Nephron progenitor cell (in vitro differentiated cells): ENCODE results near the gene TNNI3K.
A peak's percentile ranks its signal among the peaks of the same experiment; 100 is the strongest.

ENCODE experiments used
- DNase-seq: peaks from one replicate; pipeline ENCODE4 v3.0.0; 2021
- H3K27ac Mint-ChIP-seq: 2 replicates; pipeline ENCODE4 v1.8.0; 2021; ENCODE audit warnings: mild to moderate bottlenecking, moderate library complexity, mixed read lengths
- H3K27me3 Mint-ChIP-seq: 2 replicates; pipeline ENCODE4 v1.8.0; 2021; ENCODE audit warnings: mild to moderate bottlenecking, low read depth, mixed read lengths; ENCODE audit not compliant: poor library complexity
- H3K36me3 Mint-ChIP-seq: 2 replicates; pipeline ENCODE4 v1.8.0; 2021; ENCODE audit warnings: low read depth, mixed read lengths
- H3K4me1 Mint-ChIP-seq: 2 replicates; pipeline ENCODE4 v1.8.0; 2021; ENCODE audit warnings: mixed read lengths
- H3K4me3 Mint-ChIP-seq: 2 replicates; pipeline ENCODE4 v1.8.0; 2021; ENCODE audit warnings: mild to moderate bottlenecking, moderate library complexity, mixed read lengths
- H3K9me3 Mint-ChIP-seq: 2 replicates; pipeline ENCODE4 v1.8.0; 2021; ENCODE audit warnings: mild to moderate bottlenecking, moderate library complexity, mixed read lengths
- TF ChIP-seq, protein P1 (sequence below): fragments of 200-600 bp; sonication (generic); IDR thresholded peaks from 2 replicates; pipeline ENCODE4 v1.5.0; 2021; ENCODE audit warnings: antibody characterized with exemption

TNNI3K gene

DNA sequence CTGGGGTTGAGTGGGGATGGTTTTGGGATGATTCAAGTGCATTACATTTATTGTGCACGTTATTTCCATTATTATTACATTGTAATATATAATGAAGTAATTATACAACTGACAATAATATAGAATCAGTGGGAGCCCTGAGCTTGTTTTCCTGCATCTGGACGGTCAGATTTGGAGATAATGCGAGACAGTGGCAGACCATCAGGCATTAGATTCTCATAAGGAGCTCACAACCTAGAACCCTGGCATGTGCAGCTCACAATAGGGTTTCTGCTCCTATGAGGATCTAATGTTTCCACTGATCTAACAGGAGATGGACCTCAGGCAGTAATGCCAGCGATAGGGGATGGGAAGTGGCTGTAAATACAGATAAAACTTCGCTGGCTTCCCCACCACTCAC lies 355.1 kb downstream of the TNNI3K start:
- DNase-seq: no peak
- H3K36me3 Mint-ChIP-seq: no peaks in the 10 kb centered on the region
- H3K9me3 Mint-ChIP-seq: no peaks in the 10 kb centered on the region
- TF ChIP-seq, protein P1, sequence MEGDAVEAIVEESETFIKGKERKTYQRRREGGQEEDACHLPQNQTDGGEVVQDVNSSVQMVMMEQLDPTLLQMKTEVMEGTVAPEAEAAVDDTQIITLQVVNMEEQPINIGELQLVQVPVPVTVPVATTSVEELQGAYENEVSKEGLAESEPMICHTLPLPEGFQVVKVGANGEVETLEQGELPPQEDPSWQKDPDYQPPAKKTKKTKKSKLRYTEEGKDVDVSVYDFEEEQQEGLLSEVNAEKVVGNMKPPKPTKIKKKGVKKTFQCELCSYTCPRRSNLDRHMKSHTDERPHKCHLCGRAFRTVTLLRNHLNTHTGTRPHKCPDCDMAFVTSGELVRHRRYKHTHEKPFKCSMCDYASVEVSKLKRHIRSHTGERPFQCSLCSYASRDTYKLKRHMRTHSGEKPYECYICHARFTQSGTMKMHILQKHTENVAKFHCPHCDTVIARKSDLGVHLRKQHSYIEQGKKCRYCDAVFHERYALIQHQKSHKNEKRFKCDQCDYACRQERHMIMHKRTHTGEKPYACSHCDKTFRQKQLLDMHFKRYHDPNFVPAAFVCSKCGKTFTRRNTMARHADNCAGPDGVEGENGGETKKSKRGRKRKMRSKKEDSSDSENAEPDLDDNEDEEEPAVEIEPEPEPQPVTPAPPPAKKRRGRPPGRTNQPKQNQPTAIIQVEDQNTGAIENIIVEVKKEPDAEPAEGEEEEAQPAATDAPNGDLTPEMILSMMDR: no peak
- no peak overlapping the region for H3K27ac Mint-ChIP-seq
- H3K4me1 Mint-ChIP-seq: no peaks in the 10 kb centered on the region
- no peak overlapping the region for H3K4me3 Mint-ChIP-seq
- no peaks in the 10 kb centered on the region for H3K27me3 Mint-ChIP-seq

DNA sequence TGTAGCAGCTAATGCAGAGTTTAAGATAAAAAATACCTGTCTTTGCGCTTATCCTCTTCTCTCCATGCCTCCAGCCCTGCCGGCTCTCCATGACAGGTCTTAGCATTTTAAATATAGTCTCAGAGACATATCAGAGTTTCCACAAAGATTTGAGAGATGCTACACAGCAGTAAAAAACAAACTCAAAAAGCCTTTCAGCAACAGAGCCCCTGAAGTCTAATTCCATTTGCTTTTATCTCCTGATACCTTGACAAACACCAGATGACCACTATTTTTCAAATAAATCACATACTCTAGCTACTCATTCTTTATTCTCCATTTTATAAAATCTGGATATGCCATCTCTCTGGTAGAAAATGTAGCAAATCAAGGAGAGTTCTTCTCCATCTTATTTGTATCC lies 356.8 kb downstream of the TNNI3K start:
- TF ChIP-seq, protein P1: no peak
- Mint-ChIP-seq H3K36me3 (no peaks in the 10 kb centered on the region), H3K27me3 (no peaks in the 10 kb centered on the region)

DNA sequence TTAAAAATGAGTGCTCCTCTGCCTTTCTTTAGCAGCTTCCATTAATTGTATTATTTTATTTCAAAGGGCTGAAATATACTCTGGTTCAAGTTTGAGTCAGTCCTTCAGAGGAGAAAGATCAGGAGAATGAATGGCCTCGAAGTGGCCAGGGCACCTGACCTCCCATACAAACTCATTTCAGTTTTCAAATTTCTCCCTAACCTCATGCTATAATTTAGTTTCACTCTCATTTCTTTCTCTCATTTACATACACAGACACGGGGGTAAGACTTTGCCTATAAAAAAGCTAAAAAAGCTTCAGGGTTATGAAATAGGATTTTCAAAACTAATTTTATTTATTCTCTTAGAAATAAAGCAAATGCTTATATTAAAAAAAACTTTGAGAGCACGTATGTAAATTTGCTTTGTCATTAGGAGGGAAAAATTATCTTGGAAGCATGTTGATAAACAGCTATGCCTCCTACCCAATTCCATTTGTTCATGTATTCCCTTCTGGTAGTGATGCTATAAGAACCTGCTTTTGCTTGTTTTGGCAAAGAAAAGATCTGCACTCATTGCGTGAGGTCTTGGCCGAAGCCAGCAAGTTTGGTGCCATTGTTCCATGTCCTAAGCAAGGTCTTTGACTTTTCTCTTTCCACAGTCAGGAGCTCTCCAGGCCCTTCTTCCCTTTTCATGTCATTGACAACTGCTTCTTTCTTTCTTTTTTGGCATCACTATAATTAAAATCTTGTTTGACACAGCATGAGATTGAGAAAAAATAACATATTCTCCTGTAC lies 357.6 kb downstream of the TNNI3K start:
- H3K9me3 Mint-ChIP-seq: no peaks in the 10 kb centered on the region

More for the DNA sequence above, 356.8 kb downstream of the TNNI3K start:
- Mint-ChIP-seq H3K4me3 (no peak overlapping the region), H3K27ac (peak overlapping the region; percentile 37), H3K9me3 (no peaks in the 10 kb centered on the region), H3K4me1 (no peaks in the 10 kb centered on the region)
- no peak for DNase-seq

More for the DNA sequence above, 357.6 kb downstream of the TNNI3K start:
- H3K27me3 Mint-ChIP-seq: no peaks in the 10 kb centered on the region
- H3K27ac Mint-ChIP-seq: no peak overlapping the region
- no peaks in the 10 kb centered on the region for H3K4me1 Mint-ChIP-seq
- no peaks in the 10 kb centered on the region for H3K36me3 Mint-ChIP-seq
- no peak overlapping the region for H3K4me3 Mint-ChIP-seq
- TF ChIP-seq, protein P1: no peak
- DNase-seq: no peak
